SK-N-SH (cell line): Measurements from ENCODE around the gene ENKUR. TPM values are rescaled to one million over a fixed set of nuclear protein-coding genes. Genes with fewer than 3 reads are reported as not detected.

Source experiments
- CHD2 ChIP-seq: fragments of 150-350 bp; IDR thresholded peaks from 2 replicates; pipeline ENCODE4 v1.6.1; 2018; ENCODE audit warnings: low read length; ENCODE audit not compliant: partially characterized antibody
- ELF1 ChIP-seq: IDR thresholded peaks from 2 replicates; pipeline ENCODE4 v1.4.0; 2012
- EZH2phosphoT487 ChIP-seq: fragments of 200-600 bp; sonication (generic); IDR thresholded peaks from 2 replicates; pipeline ENCODE4 v1.6.1; 2017; ENCODE audit warnings: low read depth, mixed run types, mild to moderate bottlenecking, antibody characterized with exemption, moderate library complexity, borderline replicate concordance
- FOXM1 ChIP-seq: IDR thresholded peaks from 2 replicates; pipeline ENCODE4 v1.4.0; 2012; ENCODE audit warnings: low read depth, mild to moderate bottlenecking
- GABPA ChIP-seq: IDR thresholded peaks from 2 replicates; pipeline ENCODE4 v1.4.0; 2012; ENCODE audit warnings: low read depth, mild to moderate bottlenecking
- GATA2 ChIP-seq: sonication (generic); formaldehyde crosslinking; IDR thresholded peaks from 2 replicates; pipeline ENCODE4 v1.5.0; 2020; ENCODE audit warnings: mild to moderate bottlenecking, missing genetic modification reagents
- MEF2A ChIP-seq: IDR thresholded peaks from 2 replicates; pipeline ENCODE4 v1.4.0; 2012; ENCODE audit warnings: low read depth, borderline replicate concordance
- MXI1 ChIP-seq: IDR thresholded peaks from 2 replicates; pipeline ENCODE4 v1.6.1; 2012; ENCODE audit warnings: mild to moderate bottlenecking, low read depth, low read length, improper control_type of control experiment
- NFIC ChIP-seq: IDR thresholded peaks from 2 replicates; pipeline ENCODE4 v1.4.0; 2012; ENCODE audit warnings: borderline replicate concordance
- NRF1 ChIP-seq: IDR thresholded peaks from 2 replicates; pipeline ENCODE4 v1.6.1; 2012; ENCODE audit warnings: low read depth, mild to moderate bottlenecking, low read length
- POLR2AphosphoS5 ChIP-seq: IDR thresholded peaks from 2 replicates; pipeline ENCODE4 v1.6.1; 2012; ENCODE audit warnings: low read depth, low read length
- RCOR1 ChIP-seq: fragments of 150-350 bp; IDR thresholded peaks from 2 replicates; pipeline ENCODE4 v1.6.1; 2017; ENCODE audit warnings: antibody characterized with exemption, low read length
- TAF1 ChIP-seq: IDR thresholded peaks from 2 replicates; pipeline ENCODE4 v1.6.1; 2012; ENCODE audit warnings: low read depth, mild to moderate bottlenecking, low read length, moderate library complexity, borderline replicate concordance
- YY1 ChIP-seq: IDR thresholded peaks from 2 replicates; pipeline ENCODE4 v1.4.0; 2012; ENCODE audit warnings: low read depth, mild to moderate bottlenecking
- polyA plus RNA-seq, 3 experiments: library from polyadenylated mRNA; depleted of rRNA; stranded (reverse); fragments of >200 nt; gene quantifications; 2 replicates each; pipeline ENCODE4 v1.2.3, GENCODE V29; 2012
- TF ChIP-seq, protein P1 (sequence below): IDR thresholded peaks from 2 replicates; pipeline ENCODE4 v1.4.0; 2012; ENCODE audit warnings: low read depth, borderline replicate concordance
- TF ChIP-seq, protein P2 (sequence below): IDR thresholded peaks from 2 replicates; pipeline ENCODE4 v1.4.0; 2012; ENCODE audit warnings: low read depth, borderline replicate concordance
- TF ChIP-seq, protein P3 (sequence below): fragments of 150-350 bp; IDR thresholded peaks from 2 replicates; pipeline ENCODE4 v1.6.1; 2016; ENCODE audit warnings: mild to moderate bottlenecking, low read depth, low read length
- TF ChIP-seq, protein P4 (sequence below): IDR thresholded peaks from 2 replicates; pipeline ENCODE4 v1.4.0; 2012; ENCODE audit warnings: low read depth
- TF ChIP-seq, protein P5 (sequence below): fragments of 200-600 bp; sonication (generic); IDR thresholded peaks from 2 replicates; pipeline ENCODE4 v1.6.1; 2017; ENCODE audit warnings: antibody characterized with exemption, mild to moderate bottlenecking, moderate library complexity

ENKUR gene
- polyA plus RNA-seq, 1 of the 3 experiments (the other 2 are of a cell fraction) = 0.13 TPM

DNA sequence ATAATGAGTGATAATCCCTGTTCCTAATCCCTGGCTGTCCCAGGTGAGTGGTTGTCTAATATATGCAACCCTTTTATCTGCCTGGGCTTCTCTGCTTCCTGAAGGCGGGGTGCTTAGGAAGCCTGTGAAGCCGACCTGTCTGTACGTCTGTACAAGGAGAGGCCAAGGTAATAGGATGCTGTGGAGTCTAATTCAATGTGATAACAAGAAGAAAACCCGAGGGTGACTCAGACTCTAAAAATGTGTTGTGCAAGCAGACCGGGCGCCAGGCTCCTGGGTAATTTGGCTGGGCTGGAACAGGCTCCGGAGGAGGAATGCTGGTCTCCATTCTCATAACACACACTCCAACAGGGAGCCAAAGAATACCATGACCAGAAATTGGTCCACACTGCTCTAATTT lies 44.0 kb upstream of the ENKUR start (continued):
- TF ChIP-seq, protein P1, sequence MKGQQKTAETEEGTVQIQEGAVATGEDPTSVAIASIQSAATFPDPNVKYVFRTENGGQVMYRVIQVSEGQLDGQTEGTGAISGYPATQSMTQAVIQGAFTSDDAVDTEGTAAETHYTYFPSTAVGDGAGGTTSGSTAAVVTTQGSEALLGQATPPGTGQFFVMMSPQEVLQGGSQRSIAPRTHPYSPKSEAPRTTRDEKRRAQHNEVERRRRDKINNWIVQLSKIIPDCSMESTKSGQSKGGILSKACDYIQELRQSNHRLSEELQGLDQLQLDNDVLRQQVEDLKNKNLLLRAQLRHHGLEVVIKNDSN = no peak
- TF ChIP-seq RCOR1 (no peak), TAF1 (no peak), ELF1 (no peak), MXI1 (no peak), POLR2AphosphoS5 (no peak), CHD2 (no peak), YY1 (no peak), NRF1 (no peak), EZH2phosphoT487 (no peak), NFIC (peak; percentile 35; the same call in 1 of the 2 replicates), GATA2 (CRISPR knock-in tag) (no peak), FOXM1 (no peak), GABPA (no peak), MEF2A (no peak)
- TF ChIP-seq, protein P2, sequence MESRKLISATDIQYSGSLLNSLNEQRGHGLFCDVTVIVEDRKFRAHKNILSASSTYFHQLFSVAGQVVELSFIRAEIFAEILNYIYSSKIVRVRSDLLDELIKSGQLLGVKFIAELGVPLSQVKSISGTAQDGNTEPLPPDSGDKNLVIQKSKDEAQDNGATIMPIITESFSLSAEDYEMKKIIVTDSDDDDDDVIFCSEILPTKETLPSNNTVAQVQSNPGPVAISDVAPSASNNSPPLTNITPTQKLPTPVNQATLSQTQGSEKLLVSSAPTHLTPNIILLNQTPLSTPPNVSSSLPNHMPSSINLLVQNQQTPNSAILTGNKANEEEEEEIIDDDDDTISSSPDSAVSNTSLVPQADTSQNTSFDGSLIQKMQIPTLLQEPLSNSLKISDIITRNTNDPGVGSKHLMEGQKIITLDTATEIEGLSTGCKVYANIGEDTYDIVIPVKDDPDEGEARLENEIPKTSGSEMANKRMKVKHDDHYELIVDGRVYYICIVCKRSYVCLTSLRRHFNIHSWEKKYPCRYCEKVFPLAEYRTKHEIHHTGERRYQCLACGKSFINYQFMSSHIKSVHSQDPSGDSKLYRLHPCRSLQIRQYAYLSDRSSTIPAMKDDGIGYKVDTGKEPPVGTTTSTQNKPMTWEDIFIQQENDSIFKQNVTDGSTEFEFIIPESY = no peak
- TF ChIP-seq, protein P3, sequence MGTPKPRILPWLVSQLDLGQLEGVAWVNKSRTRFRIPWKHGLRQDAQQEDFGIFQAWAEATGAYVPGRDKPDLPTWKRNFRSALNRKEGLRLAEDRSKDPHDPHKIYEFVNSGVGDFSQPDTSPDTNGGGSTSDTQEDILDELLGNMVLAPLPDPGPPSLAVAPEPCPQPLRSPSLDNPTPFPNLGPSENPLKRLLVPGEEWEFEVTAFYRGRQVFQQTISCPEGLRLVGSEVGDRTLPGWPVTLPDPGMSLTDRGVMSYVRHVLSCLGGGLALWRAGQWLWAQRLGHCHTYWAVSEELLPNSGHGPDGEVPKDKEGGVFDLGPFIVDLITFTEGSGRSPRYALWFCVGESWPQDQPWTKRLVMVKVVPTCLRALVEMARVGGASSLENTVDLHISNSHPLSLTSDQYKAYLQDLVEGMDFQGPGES = no peak
- TF ChIP-seq, protein P4, sequence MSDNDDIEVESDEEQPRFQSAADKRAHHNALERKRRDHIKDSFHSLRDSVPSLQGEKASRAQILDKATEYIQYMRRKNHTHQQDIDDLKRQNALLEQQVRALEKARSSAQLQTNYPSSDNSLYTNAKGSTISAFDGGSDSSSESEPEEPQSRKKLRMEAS = no peak
- TF ChIP-seq, protein P5, sequence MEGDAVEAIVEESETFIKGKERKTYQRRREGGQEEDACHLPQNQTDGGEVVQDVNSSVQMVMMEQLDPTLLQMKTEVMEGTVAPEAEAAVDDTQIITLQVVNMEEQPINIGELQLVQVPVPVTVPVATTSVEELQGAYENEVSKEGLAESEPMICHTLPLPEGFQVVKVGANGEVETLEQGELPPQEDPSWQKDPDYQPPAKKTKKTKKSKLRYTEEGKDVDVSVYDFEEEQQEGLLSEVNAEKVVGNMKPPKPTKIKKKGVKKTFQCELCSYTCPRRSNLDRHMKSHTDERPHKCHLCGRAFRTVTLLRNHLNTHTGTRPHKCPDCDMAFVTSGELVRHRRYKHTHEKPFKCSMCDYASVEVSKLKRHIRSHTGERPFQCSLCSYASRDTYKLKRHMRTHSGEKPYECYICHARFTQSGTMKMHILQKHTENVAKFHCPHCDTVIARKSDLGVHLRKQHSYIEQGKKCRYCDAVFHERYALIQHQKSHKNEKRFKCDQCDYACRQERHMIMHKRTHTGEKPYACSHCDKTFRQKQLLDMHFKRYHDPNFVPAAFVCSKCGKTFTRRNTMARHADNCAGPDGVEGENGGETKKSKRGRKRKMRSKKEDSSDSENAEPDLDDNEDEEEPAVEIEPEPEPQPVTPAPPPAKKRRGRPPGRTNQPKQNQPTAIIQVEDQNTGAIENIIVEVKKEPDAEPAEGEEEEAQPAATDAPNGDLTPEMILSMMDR = no peak
